Endothelial cell of umbilical vein (primary cell): ENCODE data around the gene BCAR3. TPM values are rescaled to one million over a fixed set of nuclear protein-coding genes. Genes with fewer than 3 reads are reported as not detected.
A peak's percentile ranks its signal among the peaks of the same experiment; 100 is the strongest.

ENCODE experiments used
- BruUV-seq: library from RNA; stranded (reverse); fragments of 400-500 nt; replicated peaks from 2 replicates; lab custom pipeline; 2021; lab: Mats Ljungman, UMichigan
- CTCF ChIA-PET: fragments of 300-600, 350-600 bp; sonication (Branson Sonifier 250); formaldehyde crosslinking; loops from one replicate; lab custom pipeline; 2021; ENCODE audit warnings: antibody characterized with exemption, inconsistent platforms; lab: Charles Lee
- POLR2A ChIA-PET: fragments of 300-600, 350-600 bp; sonication (Branson Sonifier 250); formaldehyde crosslinking; loops from one replicate; lab custom pipeline; 2021; ENCODE audit warnings: antibody characterized with exemption, inconsistent platforms; lab: Charles Lee
- DNase-seq: peaks from one replicate; pipeline ENCODE4 v3.0.0-alpha.2; 2011; ENCODE audit warnings: low read depth, low spot score
- FAIRE-seq: peaks from 2 replicates; lab custom pipeline; 2011; peaks lifted over from hg19 to GRCh38; lab: Jason Lieb, UNC
- H2AFZ ChIP-seq: 2 replicates; pipeline ENCODE4 v1.6.0; 2012; ENCODE audit warnings: low read depth, low read length, control low read depth, inconsistent platforms
- H3K27ac ChIP-seq: 2 replicates; pipeline ENCODE4 v1.5.1; 2011; ENCODE audit warnings: low read depth, mild to moderate bottlenecking, control low read depth, low read length, moderate library complexity; ENCODE audit not compliant: insufficient read depth
- H3K27me3 ChIP-seq, 2 experiments: 2 replicates each; pipeline versions ENCODE4 v1.6.0 to v1.6.1; 2011; ENCODE audit warnings: low read length in 2 of 2, mixed read lengths in 1 of 2; ENCODE audit not compliant: control insufficient read depth in 2 of 2, insufficient read depth in 2 of 2
- H3K36me3 ChIP-seq, 2 experiments: 2 replicates in 1 of 2; 3 replicates in 1 of 2; pipeline ENCODE4 v1.5.1; 2011; ENCODE audit warnings: low read length in 2 of 2, mild to moderate bottlenecking in 1 of 2, moderate library complexity in 1 of 2; ENCODE audit not compliant: control insufficient read depth in 2 of 2, insufficient read depth in 2 of 2; ENCODE audit errors: extremely low read depth in 1 of 2
- H3K4me1 ChIP-seq: 3 replicates; pipeline ENCODE4 v1.5.1; 2011; ENCODE audit warnings: mild to moderate bottlenecking, low read length; ENCODE audit not compliant: control insufficient read depth, insufficient read depth; ENCODE audit errors: extremely low read depth
- H3K4me2 ChIP-seq: 2 replicates; pipeline ENCODE4 v1.6.1; 2011; ENCODE audit warnings: low read length, control low read depth, mixed read lengths; ENCODE audit not compliant: insufficient read depth
- H3K4me3 ChIP-seq, 3 experiments: fragments of 200-600 bp in 1 of 3; sonication (generic), shearing (Covaris generic) in 1 of 3; replicated peaks in 1 of 3; 2 replicates each; pipeline ENCODE4 v1.5.1; 2011 to 2016; ENCODE audit warnings: control low read depth in 3 of 3, low read length in 3 of 3, mild to moderate bottlenecking in 2 of 3, inconsistent platforms in 1 of 3, low read depth in 1 of 3, moderate library complexity in 1 of 3; ENCODE audit not compliant: insufficient read depth in 1 of 3
- H3K79me2 ChIP-seq: 2 replicates; pipeline ENCODE4 v1.6.0; 2012; ENCODE audit warnings: low read length, inconsistent platforms; ENCODE audit not compliant: control insufficient read depth, insufficient read depth
- H3K9ac ChIP-seq: replicated peaks from 2 replicates; pipeline ENCODE3; 2011; ENCODE audit warnings: low read length, control low read depth; ENCODE audit not compliant: insufficient read depth; ENCODE audit errors: extremely low read depth
- H3K9me1 ChIP-seq: replicated peaks from 3 replicates; pipeline ENCODE4 v1.6.0; 2011; ENCODE audit warnings: mild to moderate bottlenecking, low read length; ENCODE audit not compliant: control insufficient read depth, insufficient read depth; ENCODE audit errors: extremely low read depth
- H3K9me3 ChIP-seq: replicated peaks from 2 replicates; pipeline ENCODE4 v1.5.1; 2012; ENCODE audit warnings: low read length, inconsistent platforms; ENCODE audit not compliant: control insufficient read depth, insufficient read depth
- H4K20me1 ChIP-seq: replicated peaks from 2 replicates; pipeline ENCODE3; 2011; ENCODE audit warnings: mild to moderate bottlenecking, low read length; ENCODE audit not compliant: control insufficient read depth, insufficient read depth; ENCODE audit errors: extremely low read depth
- EZH2 ChIP-seq: IDR thresholded peaks from 2 replicates; pipeline ENCODE4 v1.6.1; 2012; ENCODE audit warnings: borderline replicate concordance, low read depth, mild to moderate bottlenecking, moderate library complexity, low read length, inconsistent platforms; ENCODE audit not compliant: severe bottlenecking
- FOS ChIP-seq: IDR thresholded peaks from 2 replicates; pipeline ENCODE4 v1.6.1; 2011; ENCODE audit warnings: mild to moderate bottlenecking, low read length, moderate library complexity, borderline replicate concordance; ENCODE audit not compliant: insufficient read depth
- POLR2A ChIP-seq: IDR thresholded peaks from 2 replicates; pipeline ENCODE4 v1.6.1; 2012; ENCODE audit warnings: low read depth, mild to moderate bottlenecking, control low read depth, low read length
- POLR2AphosphoS5 ChIP-seq: IDR thresholded peaks from 2 replicates; pipeline ENCODE4 v1.6.1; 2012; ENCODE audit warnings: low read depth, mild to moderate bottlenecking, control low read depth, low read length, moderate library complexity; ENCODE audit not compliant: insufficient read depth
- dilution Hi-C: fragments of 300-500 bp; cut with MboI; formaldehyde crosslinking; loops from one replicate; pipeline ENCODE4 v1.15.0; 2019; ENCODE audit warnings: low sequenced_read_pairs; ENCODE audit not compliant: extremely low pct_ligation_motif_present
- intact Hi-C: fragments of 100-400 bp; cut with micrococcal nuclease; formaldehyde crosslinking; loops from one replicate; pipeline ENCODE4 v1.10.0; 2022
- polyA plus RNA-seq, 4 experiments: library from polyadenylated mRNA; depleted of rRNA in 3 of 4; stranded (reverse) in 3 of 4; unstranded in 1 of 4; fragments of >200 nt; gene quantifications; 2 replicates each; pipeline versions ENCODE4 v1.2.1 to v1.2.3, GENCODE V29; 2011 to 2012; ENCODE audit warnings: missing spikeins in 1 of 4
- total RNA-seq: library from RNA; stranded (reverse); gene quantifications from 2 replicates; pipeline ENCODE4 v1.2.3, GENCODE V29; 2021
- TF ChIP-seq, protein P1 (sequence below), 2 donors: IDR thresholded peaks; 1 replicate in 1 of 2; 2 replicates in 1 of 2; pipeline ENCODE4 v1.5.1; 2011; ENCODE audit warnings: low read length in 2 of 2, mild to moderate bottlenecking in 2 of 2, moderate library complexity in 2 of 2, control low read depth in 1 of 2, inconsistent platforms in 1 of 2, low read depth in 1 of 2; ENCODE audit not compliant: insufficient read depth in 1 of 2; ENCODE audit errors: extremely low read depth in 1 of 2

BCAR3 gene
- total and polyA plus RNA-seq, 2 donors (not counting 3 experiments of a cell fraction or from before 2014, with no cell fraction given) = 17.5 to 32.9 TPM

DNA sequence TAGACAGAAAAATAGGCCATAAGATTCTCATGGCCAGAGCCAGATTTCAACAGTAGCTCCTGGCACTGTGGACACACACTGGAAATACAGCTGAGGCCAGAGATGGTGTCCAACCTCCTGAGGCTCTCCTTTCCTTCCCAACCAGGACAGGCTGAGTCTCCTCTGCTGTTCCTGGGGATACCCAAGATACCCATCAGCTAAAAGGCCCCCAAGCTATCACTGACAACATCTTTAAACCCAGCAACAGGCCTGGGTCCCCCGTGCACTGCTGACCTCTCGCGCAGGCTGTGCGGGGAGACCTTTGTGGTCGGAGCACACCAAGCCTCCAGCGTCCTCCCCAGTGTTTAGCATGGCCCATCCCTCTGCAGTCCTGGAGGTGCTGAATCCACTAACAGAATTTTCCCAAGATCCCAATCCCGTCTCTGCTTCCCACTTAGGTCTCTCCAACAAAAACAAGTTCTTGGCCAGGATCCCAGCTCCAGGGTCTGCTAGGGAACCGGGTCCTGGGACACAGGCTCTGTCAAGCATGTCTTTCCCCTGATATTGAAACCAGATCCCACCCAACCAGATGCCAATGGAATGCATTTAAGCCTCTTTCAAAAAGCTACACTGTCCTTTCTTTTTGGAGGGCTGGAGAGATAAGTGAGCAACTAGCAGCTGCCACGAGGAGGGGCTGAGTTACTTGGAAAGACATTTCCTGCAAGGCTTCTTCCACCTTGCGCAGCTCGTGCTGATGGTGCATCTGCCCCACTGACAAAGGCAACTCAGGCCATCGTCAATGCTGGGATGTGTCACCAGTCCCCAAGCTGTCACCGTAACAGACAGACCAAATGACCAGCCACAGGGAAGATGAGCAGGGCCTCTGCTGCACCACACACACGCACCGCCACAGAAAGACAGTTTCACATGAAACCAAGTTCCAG is 73.2 kb downstream of the BCAR3 start:
- H3K79me2 ChIP-seq = peaks cover 100% of the 10 kb centered on the region
- no TSS peak for BruUV-seq
- H4K20me1 ChIP-seq = peaks cover 4% of the 10 kb centered on the region
- intact Hi-C loops (loop anchor here (2.0 kb wide), 1 partner anchor 42 kb away; no protein-coding TSS in a partner anchor), dilution Hi-C loops (no loop called here)
- peaks cover 42% of the 10 kb centered on the region for H3K4me1 ChIP-seq
- H3K9ac ChIP-seq = no peak overlapping the region
- H3K4me3 ChIP-seq = no peak overlapping the region
- TF ChIP-seq, protein P1, sequence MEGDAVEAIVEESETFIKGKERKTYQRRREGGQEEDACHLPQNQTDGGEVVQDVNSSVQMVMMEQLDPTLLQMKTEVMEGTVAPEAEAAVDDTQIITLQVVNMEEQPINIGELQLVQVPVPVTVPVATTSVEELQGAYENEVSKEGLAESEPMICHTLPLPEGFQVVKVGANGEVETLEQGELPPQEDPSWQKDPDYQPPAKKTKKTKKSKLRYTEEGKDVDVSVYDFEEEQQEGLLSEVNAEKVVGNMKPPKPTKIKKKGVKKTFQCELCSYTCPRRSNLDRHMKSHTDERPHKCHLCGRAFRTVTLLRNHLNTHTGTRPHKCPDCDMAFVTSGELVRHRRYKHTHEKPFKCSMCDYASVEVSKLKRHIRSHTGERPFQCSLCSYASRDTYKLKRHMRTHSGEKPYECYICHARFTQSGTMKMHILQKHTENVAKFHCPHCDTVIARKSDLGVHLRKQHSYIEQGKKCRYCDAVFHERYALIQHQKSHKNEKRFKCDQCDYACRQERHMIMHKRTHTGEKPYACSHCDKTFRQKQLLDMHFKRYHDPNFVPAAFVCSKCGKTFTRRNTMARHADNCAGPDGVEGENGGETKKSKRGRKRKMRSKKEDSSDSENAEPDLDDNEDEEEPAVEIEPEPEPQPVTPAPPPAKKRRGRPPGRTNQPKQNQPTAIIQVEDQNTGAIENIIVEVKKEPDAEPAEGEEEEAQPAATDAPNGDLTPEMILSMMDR (IDR thresholded peaks at IDR 0.05; ENCODE audit: extremely low read depth in 1 of 2, insufficient read depth in 1 of 2, low read depth in 1 of 2, low read length in 2 of 2) = peak in 1 of 2 donors; percentile 2
- TF ChIP-seq FOS (no peak), POLR2AphosphoS5 (no peak), POLR2A (no peak), EZH2 (no peak)
- ChIA-PET CTCF (interaction anchor here (0.9 to 6.6 kb wide), 13 partner anchors 9 to 304 kb away, joined by 3 to 25 read pairs (median 5); no protein-coding TSS in a partner anchor), POLR2A (no interaction called here)
- DNase-seq (peak; percentile 89), FAIRE-seq (peak; percentile 87)
- H2AFZ ChIP-seq = no peak overlapping the region
- peak overlapping the region; percentile 4 for H3K27ac ChIP-seq
- no peaks in the 10 kb centered on the region for H3K27me3 ChIP-seq
- H3K4me2 ChIP-seq = no peak overlapping the region
- H3K9me1 ChIP-seq = no peaks in the 10 kb centered on the region
- H3K36me3 ChIP-seq = no peaks in the 10 kb centered on the region
- H3K9me3 ChIP-seq = no peaks in the 10 kb centered on the region
